Ascending aorta (tissue), 2 donors: ENCODE results near the gene CERK. TPM values are rescaled to one million over a fixed set of nuclear protein-coding genes. Genes with fewer than 3 reads are reported as not detected.

Experiments
- DNase-seq, 2 donors: peaks; one replicate each; pipeline ENCODE4 v3.0.0-alpha.2; 2019; ENCODE audit warnings: low spot score in 2 of 2
- H3K27ac ChIP-seq, 2 donors: fragments of 200-600 bp; sonication (generic); one replicate each; pipeline ENCODE4 v1.5.1; 2016 to 2017; ENCODE audit warnings: mild to moderate bottlenecking in 1 of 2
- H3K27me3 ChIP-seq: fragments of 200-600 bp; sonication (generic); one replicate; pipeline ENCODE4 v1.5.1; 2017
- H3K36me3 ChIP-seq, 2 donors: fragments of 200-600 bp; sonication (generic); one replicate each; pipeline ENCODE4 v1.5.1; 2016
- H3K4me1 ChIP-seq, 2 donors: fragments of 200-600 bp; sonication (generic); one replicate each; pipeline ENCODE4 v1.5.1; 2016 to 2017; ENCODE audit warnings: mild to moderate bottlenecking in 1 of 2
- H3K4me3 ChIP-seq, 2 donors: fragments of 200-600 bp; sonication (generic); one replicate each; pipeline ENCODE4 v1.5.1; 2016 to 2017; ENCODE audit warnings: mild to moderate bottlenecking in 1 of 2
- H3K9me3 ChIP-seq, 2 donors: fragments of 200-600 bp; sonication (generic); one replicate each; pipeline ENCODE4 v1.5.1; 2016
- CTCF ChIP-seq, 3 experiments: fragments of 200-600 bp in 2 of 3; fragments of 450-650 bp in 1 of 3; sonication (generic) in 2 of 3; IDR thresholded peaks; one replicate each; pipeline ENCODE4 v1.5.1; 2016 to 2019; ENCODE audit warnings: antibody characterized with exemption in 3 of 3, mild to moderate bottlenecking in 1 of 3, moderate library complexity in 1 of 3
- intact Hi-C: fragments of 100-400 bp; cut with DNase I; formaldehyde crosslinking; loops from one replicate; pipeline ENCODE4 v1.15.1; 2023
- total RNA-seq: library from RNA; depleted of rRNA; stranded (reverse); fragments of >200 nt; gene quantifications from one replicate; pipeline ENCODE4 v1.1.0, GENCODE V29; 2016

CERK gene
- total RNA-seq, 1 donor from 2014 or later: 27.5 TPM

GRCh38 chr22:46640293-46641055 is 97.6 kb downstream of the CERK start:
- H3K4me1 ChIP-seq: no peaks in the 10 kb centered on the region
- H3K27ac ChIP-seq: no peak overlapping the region

GRCh38 chr22:46639843-46640242 is 98.2 kb downstream of the CERK start:
- no peak overlapping the region for H3K4me3 ChIP-seq
- no peak for DNase-seq
- H3K36me3 ChIP-seq: no peaks in the 10 kb centered on the region
- no peaks in the 10 kb centered on the region for H3K27me3 ChIP-seq
- intact Hi-C loops: no loop called here
- no peaks in the 10 kb centered on the region for H3K4me1 ChIP-seq
- H3K9me3 ChIP-seq: no peaks in the 10 kb centered on the region
- no peak overlapping the region for H3K27ac ChIP-seq
- TF ChIP-seq CTCF (IDR thresholded peaks at IDR 0.05): no peak

More at GRCh38 chr22:46640293-46641055, 97.6 kb downstream of the CERK start:
- Histone ChIP-seq H3K9me3 (no peaks in the 10 kb centered on the region), H3K27me3 (no peaks in the 10 kb centered on the region), H3K4me3 (no peak overlapping the region), H3K36me3 (no peaks in the 10 kb centered on the region)
- DNase-seq: no peak
- intact Hi-C loops: no loop called here
- TF ChIP-seq CTCF (IDR thresholded peaks at IDR 0.05): no peak

- DNase-seq: no peak
- Histone ChIP-seq H3K4me3 (no peak overlapping the region), H3K4me1 (no peaks in the 10 kb centered on the region), H3K9me3 (no peaks in the 10 kb centered on the region), H3K36me3 (no peaks in the 10 kb centered on the region), H3K27me3 (no peaks in the 10 kb centered on the region), H3K27ac (no peak overlapping the region)
- intact Hi-C loops: no loop called here
- no peak for TF ChIP-seq CTCF (IDR thresholded peaks at IDR 0.05)
Measured at GRCh38 chr22:46638601-46639431, 99.2 kb downstream of the CERK start.

- no peaks in the 10 kb centered on the region for H3K36me3 ChIP-seq
- TF ChIP-seq CTCF (IDR thresholded peaks at IDR 0.05): no peak
- intact Hi-C loops: no loop called here
- H3K27ac ChIP-seq: no peak overlapping the region
- DNase-seq: no peak
- H3K9me3 ChIP-seq: no peaks in the 10 kb centered on the region
- H3K4me1 ChIP-seq: no peaks in the 10 kb centered on the region
- no peaks in the 10 kb centered on the region for H3K27me3 ChIP-seq
- no peak overlapping the region for H3K4me3 ChIP-seq
Measured at GRCh38 chr22:46637711-46638600, 100.1 kb downstream of the CERK start.

GRCh38 chr22:46636221-46637002 is 101.6 kb downstream of the CERK start:
- H3K4me1 ChIP-seq: no peaks in the 10 kb centered on the region
- intact Hi-C loops: no loop called here
- no peaks in the 10 kb centered on the region for H3K9me3 ChIP-seq
- no peak overlapping the region for H3K4me3 ChIP-seq
- no peak for DNase-seq
- H3K27ac ChIP-seq: no peak overlapping the region
- H3K27me3 ChIP-seq: no peaks in the 10 kb centered on the region
- no peaks in the 10 kb centered on the region for H3K36me3 ChIP-seq
- no peak for TF ChIP-seq CTCF (IDR thresholded peaks at IDR 0.05)
